ENCODE results near the gene CBL.

DNA sequence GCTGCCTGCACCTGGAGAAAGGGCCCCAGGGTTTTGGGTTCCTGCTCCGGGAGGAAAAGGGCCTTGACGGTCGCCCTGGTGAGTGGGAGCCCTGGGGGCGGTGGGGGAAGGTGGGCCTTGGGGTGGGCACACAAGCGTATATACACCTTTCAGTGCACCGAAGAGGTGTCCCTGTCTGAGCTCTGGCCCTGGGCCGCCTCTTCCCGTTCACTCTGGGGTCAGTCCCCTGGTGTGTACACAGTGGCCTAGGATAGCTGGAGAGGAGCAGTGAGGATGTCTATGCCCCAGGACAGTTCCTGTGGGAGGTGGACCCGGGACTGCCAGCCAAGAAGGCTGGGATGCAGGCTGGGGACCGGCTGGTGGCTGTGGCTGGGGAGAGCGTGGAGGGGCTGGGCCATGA lies 18.1 kb upstream of the CBL start:
- TF ChIP-seq, protein P1, sequence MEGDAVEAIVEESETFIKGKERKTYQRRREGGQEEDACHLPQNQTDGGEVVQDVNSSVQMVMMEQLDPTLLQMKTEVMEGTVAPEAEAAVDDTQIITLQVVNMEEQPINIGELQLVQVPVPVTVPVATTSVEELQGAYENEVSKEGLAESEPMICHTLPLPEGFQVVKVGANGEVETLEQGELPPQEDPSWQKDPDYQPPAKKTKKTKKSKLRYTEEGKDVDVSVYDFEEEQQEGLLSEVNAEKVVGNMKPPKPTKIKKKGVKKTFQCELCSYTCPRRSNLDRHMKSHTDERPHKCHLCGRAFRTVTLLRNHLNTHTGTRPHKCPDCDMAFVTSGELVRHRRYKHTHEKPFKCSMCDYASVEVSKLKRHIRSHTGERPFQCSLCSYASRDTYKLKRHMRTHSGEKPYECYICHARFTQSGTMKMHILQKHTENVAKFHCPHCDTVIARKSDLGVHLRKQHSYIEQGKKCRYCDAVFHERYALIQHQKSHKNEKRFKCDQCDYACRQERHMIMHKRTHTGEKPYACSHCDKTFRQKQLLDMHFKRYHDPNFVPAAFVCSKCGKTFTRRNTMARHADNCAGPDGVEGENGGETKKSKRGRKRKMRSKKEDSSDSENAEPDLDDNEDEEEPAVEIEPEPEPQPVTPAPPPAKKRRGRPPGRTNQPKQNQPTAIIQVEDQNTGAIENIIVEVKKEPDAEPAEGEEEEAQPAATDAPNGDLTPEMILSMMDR (conservative IDR thresholded peaks at IDR 0.05 in 1 of 2, IDR thresholded peaks at IDR 0.05 in 1 of 2; ENCODE audit: extremely low read depth in 1 of 2, insufficient read depth in 1 of 2, low read depth in 1 of 2, low read length in 2 of 2) = no peak
- no peak for TF ChIP-seq EZH2 (IDR thresholded peaks at IDR 0.05; ENCODE audit: borderline replicate concordance, low read length)
